ENCODE measurements around the gene C15orf39. TPM values are rescaled to one million over a fixed set of nuclear protein-coding genes. Genes with fewer than 3 reads are reported as not detected.

Gene C15orf39
- total and polyA plus RNA-seq, 2 of the 13 experiments (the other 11 are each of a cell fraction or from before 2014, with no cell fraction given), result 6.2 to 13.5 TPM

- in situ Hi-C loops (cut with HindIII; ENCODE audit: extremely low pct_ligation_motif_present, low pct_unique_long_range_greater_than_20kb) (loop anchor here (25.0 kb wide), 1 partner anchor 536 kb away; no protein-coding TSS in a partner anchor), intact Hi-C loops (cut with micrococcal nuclease; ENCODE audit: unreplicated experiment) (no loop called here)
- FAIRE-seq, result no peak
- TF ChIP-seq ZNF614 (CRISPR knock-in tag; IDR thresholded peaks at IDR 0.05; ENCODE audit: borderline replicate concordance), result no peak
- no peak for TF ChIP-seq ZNF430 (CRISPR knock-in tag; IDR thresholded peaks at IDR 0.05)
- TF ChIP-seq ZFX (CRISPR knock-in tag; IDR thresholded peaks at IDR 0.05; ENCODE audit: low read depth), result no peak
- no peak for TF ChIP-seq SIN3A (IDR thresholded peaks at IDR 0.05; ENCODE audit: borderline replicate concordance, low read depth, low read length)
- no peak for TF ChIP-seq ZNF678 (CRISPR knock-in tag; IDR thresholded peaks at IDR 0.05)
- TF ChIP-seq ARNT2 (CRISPR knock-in tag; IDR thresholded peaks at IDR 0.05; ENCODE audit: low read depth), result no peak
- no peak for TF ChIP-seq NCOA2 (CRISPR knock-in tag; IDR thresholded peaks at IDR 0.05)
- TF ChIP-seq ARID2 (CRISPR knock-in tag; IDR thresholded peaks at IDR 0.05; ENCODE audit: borderline replicate concordance), result no peak
- TF ChIP-seq PHF20 (CRISPR knock-in tag; IDR thresholded peaks at IDR 0.05), result no peak
- TF ChIP-seq SOX6 (IDR thresholded peaks at IDR 0.05), result no peak
- no peak for TF ChIP-seq SOX6 (CRISPR knock-in tag; IDR thresholded peaks at IDR 0.05)
- TF ChIP-seq ZSCAN25 (CRISPR knock-in tag; IDR thresholded peaks at IDR 0.05), result no peak
- TF ChIP-seq ZMYM4 (CRISPR knock-in tag; IDR thresholded peaks at IDR 0.05), result no peak
- TF ChIP-seq ZNF33A (CRISPR knock-in tag; IDR thresholded peaks at IDR 0.05; ENCODE audit: borderline replicate concordance), result no peak
- TF ChIP-seq SMAD1 (CRISPR knock-in tag; IDR thresholded peaks at IDR 0.05; ENCODE audit: borderline replicate concordance, low read depth), result no peak
- TF ChIP-seq, protein P1, sequence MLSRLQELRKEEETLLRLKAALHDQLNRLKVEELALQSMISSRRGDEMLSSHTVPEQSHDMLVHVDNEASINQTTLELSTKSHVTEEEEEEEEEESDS (CRISPR knock-in tag; IDR thresholded peaks at IDR 0.05; ENCODE audit: borderline replicate concordance), result no peak
- TF ChIP-seq SAP130 (CRISPR knock-in tag; IDR thresholded peaks at IDR 0.05; ENCODE audit: low read depth), result no peak
- no peak for TF ChIP-seq PAWR (CRISPR knock-in tag; IDR thresholded peaks at IDR 0.05; ENCODE audit: borderline replicate concordance)
- TF ChIP-seq, protein P2, sequence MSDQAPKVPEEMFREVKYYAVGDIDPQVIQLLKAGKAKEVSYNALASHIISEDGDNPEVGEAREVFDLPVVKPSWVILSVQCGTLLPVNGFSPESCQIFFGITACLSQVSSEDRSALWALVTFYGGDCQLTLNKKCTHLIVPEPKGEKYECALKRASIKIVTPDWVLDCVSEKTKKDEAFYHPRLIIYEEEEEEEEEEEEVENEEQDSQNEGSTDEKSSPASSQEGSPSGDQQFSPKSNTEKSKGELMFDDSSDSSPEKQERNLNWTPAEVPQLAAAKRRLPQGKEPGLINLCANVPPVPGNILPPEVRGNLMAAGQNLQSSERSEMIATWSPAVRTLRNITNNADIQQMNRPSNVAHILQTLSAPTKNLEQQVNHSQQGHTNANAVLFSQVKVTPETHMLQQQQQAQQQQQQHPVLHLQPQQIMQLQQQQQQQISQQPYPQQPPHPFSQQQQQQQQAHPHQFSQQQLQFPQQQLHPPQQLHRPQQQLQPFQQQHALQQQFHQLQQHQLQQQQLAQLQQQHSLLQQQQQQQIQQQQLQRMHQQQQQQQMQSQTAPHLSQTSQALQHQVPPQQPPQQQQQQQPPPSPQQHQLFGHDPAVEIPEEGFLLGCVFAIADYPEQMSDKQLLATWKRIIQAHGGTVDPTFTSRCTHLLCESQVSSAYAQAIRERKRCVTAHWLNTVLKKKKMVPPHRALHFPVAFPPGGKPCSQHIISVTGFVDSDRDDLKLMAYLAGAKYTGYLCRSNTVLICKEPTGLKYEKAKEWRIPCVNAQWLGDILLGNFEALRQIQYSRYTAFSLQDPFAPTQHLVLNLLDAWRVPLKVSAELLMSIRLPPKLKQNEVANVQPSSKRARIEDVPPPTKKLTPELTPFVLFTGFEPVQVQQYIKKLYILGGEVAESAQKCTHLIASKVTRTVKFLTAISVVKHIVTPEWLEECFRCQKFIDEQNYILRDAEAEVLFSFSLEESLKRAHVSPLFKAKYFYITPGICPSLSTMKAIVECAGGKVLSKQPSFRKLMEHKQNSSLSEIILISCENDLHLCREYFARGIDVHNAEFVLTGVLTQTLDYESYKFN (CRISPR knock-in tag; conservative IDR thresholded peaks at IDR 0.05), result no peak
- TF ChIP-seq THAP7 (CRISPR knock-in tag; IDR thresholded peaks at IDR 0.05), result no peak
- no peak for ATAC-seq
- H3K79me2 ChIP-seq (ENCODE audit: insufficient read depth, low read length), result no peaks in the 10 kb centered on the region
- no peak overlapping the region for H3K4me3 ChIP-seq (replicated peaks in 1 of 3; ENCODE audit: insufficient read depth in 1 of 3, low read depth in 2 of 3, low read length in 3 of 3)
- peaks cover 14% of the 10 kb centered on the region; the same call in 1 of the 2 replicates for H3K4me1 ChIP-seq (ENCODE audit: insufficient read depth, low read length)
- no peak overlapping the region for H3K27ac ChIP-seq (ENCODE audit: extremely low read length, insufficient read depth, low read length)
- H3K27me3 ChIP-seq (ENCODE audit: control insufficient read depth in 1 of 2, insufficient read depth in 2 of 2, low read length in 2 of 2), result peaks cover 3 to 53% of the 10 kb centered on the region in 2 experiments; a peak in 4 of 5 replicates
- POLR2A ChIA-PET, result no interaction called here
- DNase-seq (ENCODE audit: low spot score), result no peak
- BruUV-seq (replicated peaks), result no TSS peak
- 44% methylated on average over 6 of the region's 16 CpGs for WGBS (ENCODE audit: low lambda C conversion rate)
- no peaks in the 10 kb centered on the region for H3K36me3 ChIP-seq (replicated peaks in 1 of 2; ENCODE audit: control insufficient read depth in 1 of 2, insufficient read depth in 2 of 2, low read length in 2 of 2)
- H3K4me2 ChIP-seq (ENCODE audit: low read depth, low read length), result no peak overlapping the region
- no peaks in the 10 kb centered on the region for H4K20me1 ChIP-seq (ENCODE audit: insufficient read depth, low read length)
- H3K9me3 ChIP-seq (ENCODE audit: low read length), result no peaks in the 10 kb centered on the region
- no peak overlapping the region for H2AFZ ChIP-seq (ENCODE audit: low read length)
- no peak overlapping the region for H3K9ac ChIP-seq (ENCODE audit: insufficient read depth, low read depth, low read length)
- CTCF ChIA-PET (ENCODE audit: low intra/inter-chr PET ratio, low total read pairs), result no interaction called here
These were observed 24.5 kb downstream of the C15orf39 start for GRCh38 chr15:75225951-75226732.

Data from HepG2 (cell line).